GM21576 (cell line): ENCODE results near the gene ERBB4.
A peak's percentile ranks its signal among the peaks of the same experiment; 100 is the strongest.

Experiments
- ATAC-seq: cut with Tn5 transposase; IDR thresholded peaks from one replicate; pipeline ENCODE4 v1.9.1; 2021; ENCODE audit warnings: mild to moderate bottlenecking, moderate library complexity; ENCODE audit not compliant: unreplicated experiment

Gene ERBB4

GRCh38 chr2:211439011-211439410, 1099.6 kb downstream of the ERBB4 start:
- no peak for ATAC-seq

GRCh38 chr2:211437396-211437795, 1101.2 kb downstream of the ERBB4 start:
- no peak for ATAC-seq

- ATAC-seq, result no peak
Observed at GRCh38 chr2:211436182-211436581, 1102.4 kb downstream of the ERBB4 start.

DNA sequence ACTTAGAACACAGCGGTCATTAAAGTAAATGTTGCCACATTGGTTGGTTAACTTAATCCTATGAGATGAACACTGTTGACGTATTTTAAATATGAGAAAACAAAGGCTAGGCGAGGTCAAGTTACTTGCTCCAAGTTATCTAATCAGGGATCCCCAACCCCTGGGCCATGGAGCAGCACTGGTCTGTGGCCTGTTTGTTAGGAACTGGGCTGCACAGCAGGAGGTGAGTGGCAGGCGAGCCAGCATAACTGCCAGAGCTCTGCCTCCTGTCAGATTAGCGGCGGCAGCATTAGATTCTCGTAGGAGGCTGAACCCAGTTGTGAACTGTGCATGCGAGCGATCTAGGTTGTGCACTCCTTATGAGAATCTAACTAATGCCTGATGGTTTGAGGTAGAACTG, 1103.3 kb downstream of the ERBB4 start:
- no peak for ATAC-seq

- ATAC-seq, result no peak
Observed at GRCh38 chr2:211434773-211435172, 1103.8 kb downstream of the ERBB4 start.

DNA sequence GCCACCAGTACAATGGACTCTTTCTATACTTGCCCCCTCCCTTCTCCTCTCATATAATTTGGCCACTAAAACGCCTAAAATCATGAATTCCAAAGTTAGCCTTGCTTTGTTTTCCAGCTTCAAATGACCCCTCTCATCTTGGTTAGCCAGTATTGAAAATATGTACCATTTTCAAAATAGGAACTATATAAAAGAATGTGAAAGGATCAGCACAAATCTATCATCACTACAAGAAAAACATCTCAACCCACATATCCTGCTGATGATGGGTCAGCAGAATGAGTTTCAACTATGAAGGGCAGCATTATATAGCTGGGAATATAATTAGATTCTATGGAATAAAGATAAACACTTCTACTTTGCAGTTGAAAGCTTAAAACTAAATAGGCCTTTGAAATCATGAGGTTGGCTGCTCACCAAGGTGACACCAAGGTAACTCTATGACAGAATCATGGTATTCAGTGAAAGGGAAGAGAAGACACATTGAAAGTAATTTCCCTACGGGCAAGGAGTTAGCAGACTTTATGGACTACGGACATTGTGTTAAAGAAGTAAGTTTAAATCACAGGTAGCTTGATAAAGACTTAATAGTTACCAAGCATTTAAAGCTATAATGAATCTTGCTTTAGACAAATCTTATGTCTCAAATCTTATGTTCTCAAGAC, 1109.2 kb downstream of the ERBB4 start:
- no peak for ATAC-seq

DNA sequence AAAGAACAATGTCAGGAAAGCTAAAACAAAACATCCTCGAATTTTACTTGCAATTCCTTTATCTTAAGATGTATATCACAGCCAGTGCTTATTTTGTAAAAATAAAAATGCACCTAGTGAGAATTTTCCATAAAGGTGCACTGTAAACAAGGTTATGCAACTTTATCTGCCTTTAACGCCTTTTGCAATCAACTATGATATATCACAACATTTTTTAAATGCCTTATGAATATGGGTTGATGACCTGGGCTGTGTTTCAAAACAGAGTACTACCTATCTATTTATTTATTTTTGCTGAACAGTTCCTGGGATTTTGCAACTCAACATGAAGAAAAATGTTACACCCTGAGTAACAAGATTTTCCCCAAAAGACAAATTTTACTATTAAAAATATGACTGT, 1112.4 kb downstream of the ERBB4 start:
- no peak for ATAC-seq

DNA sequence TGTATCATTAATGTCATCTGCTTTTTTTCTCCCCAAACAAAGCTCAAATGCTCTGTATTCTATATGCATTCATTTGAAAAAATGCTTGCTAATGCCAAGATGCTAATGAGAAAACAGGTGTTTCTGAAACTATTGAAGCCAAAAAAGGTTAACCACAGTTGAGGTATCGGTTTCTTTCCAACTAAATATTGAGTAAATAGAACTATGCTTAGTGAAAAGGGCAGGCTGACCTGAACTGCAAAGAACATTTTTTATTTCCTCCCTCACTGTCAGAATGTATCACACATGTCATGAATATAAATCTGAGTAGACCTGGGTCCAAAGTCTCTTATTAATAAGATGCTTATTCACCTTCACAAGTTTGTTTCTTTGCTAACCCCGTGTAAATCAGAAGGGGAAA, 1115.6 kb downstream of the ERBB4 start:
- peak; percentile 52 for ATAC-seq

GRCh38 chr2:211417544-211417943, 1121.1 kb downstream of the ERBB4 start:
- no peak for ATAC-seq

- ATAC-seq, result no peak
Observed at GRCh38 chr2:211416373-211416772, 1122.2 kb downstream of the ERBB4 start.

GRCh38 chr2:211413746-211414145, 1124.9 kb downstream of the ERBB4 start:
- no peak for ATAC-seq

GRCh38 chr2:211408483-211408891, 1130.1 kb downstream of the ERBB4 start:
- no peak for ATAC-seq

DNA sequence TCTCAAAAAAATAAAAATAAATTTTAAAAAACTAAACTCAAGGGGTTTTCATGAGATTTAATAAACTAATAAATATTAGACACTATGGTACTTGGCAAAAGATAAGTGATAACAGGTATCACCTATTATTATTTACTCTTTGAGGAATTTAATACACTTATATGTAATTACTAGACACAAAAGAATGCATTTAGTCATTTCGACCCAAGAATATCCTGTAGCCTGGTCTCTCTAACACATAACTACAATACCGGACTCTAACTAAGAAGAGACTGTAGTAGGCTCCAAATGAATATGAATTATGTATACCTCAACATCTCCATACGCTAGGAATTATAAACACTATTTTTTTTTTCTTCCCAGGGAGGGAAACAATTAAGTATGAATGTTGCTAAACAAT, 1131.5 kb downstream of the ERBB4 start:
- no peak for ATAC-seq

DNA sequence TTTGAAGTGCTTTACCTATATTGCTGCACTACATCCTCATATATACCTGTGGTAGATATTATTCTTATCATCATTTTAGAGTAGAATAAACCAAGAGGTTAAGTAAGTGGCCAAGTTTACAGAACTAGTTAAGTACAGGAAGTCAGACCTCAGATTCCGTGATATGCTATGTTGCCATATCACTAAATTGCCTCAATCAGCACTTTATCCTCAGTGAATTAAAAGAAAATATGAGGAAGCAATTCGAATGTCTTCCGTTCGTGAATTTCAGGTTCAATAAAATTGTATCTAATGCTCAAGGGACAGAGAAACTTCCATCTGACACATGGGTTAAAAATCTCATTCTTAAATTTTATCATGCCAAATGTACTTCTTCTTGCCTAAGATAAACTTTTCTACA, 1133.6 kb downstream of the ERBB4 start:
- ATAC-seq, result no peak

DNA sequence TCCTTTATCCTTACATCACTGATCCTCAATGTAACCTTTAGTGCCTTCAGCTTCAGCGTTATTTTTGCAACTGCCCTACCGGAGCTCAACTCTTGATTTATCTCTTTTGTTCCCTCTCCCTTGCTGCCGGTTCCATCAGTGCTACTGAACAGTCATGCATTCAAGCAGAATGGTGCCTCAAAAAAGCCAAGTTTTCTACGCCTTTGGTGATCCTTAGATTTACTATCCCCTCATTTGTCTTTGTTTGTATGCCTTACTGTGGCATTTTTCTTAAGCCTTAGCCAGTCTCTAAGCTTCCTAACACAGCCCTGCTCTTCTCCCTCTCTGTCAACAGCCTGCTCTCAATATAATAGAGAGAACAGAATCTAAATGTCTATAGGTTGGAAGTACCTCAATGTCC, 1134.5 kb downstream of the ERBB4 start:
- no peak for ATAC-seq

- ATAC-seq, result no peak
Observed at GRCh38 chr2:211401328-211401727, 1137.3 kb downstream of the ERBB4 start.

GRCh38 chr2:211397764-211398163, 1140.8 kb downstream of the ERBB4 start:
- no peak for ATAC-seq

DNA sequence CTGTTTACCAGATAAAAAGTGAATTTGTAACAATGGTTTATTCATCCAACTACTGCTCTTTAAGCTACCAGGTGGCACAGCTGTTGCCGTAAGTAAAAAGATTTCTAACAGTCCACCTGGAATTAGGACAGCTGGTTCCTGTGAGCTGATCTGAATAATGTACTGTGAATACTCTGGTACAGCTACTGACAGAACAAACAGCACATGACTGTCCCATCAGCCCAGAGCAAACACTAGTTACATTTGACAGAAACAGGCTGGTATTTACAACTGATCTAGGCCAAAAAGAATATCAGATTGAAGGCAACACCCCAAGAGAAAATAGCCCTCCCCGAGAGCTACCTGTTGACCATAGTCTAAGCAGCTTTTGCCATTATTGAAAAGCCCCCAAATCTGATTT, 1141.8 kb downstream of the ERBB4 start:
- no peak for ATAC-seq

DNA sequence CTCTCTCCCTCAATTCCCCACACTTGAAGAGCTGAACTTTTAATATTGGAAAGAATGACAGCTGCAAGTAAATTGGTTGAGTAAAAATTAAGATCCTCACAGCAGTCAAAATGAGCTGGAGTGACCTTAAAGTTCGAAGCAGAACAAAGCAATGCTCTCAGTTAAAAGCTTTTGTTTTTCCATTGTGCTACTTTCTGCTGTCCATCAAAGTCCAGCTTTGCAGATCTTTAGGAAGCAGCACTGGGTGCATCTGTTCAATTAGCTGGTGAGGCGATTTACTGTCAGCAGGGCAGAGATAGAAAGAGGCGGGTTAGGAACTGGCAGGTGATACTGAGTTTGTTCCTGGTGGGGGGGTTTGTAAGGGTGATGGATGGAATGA, 1147.4 kb downstream of the ERBB4 start:
- no peak for ATAC-seq

DNA sequence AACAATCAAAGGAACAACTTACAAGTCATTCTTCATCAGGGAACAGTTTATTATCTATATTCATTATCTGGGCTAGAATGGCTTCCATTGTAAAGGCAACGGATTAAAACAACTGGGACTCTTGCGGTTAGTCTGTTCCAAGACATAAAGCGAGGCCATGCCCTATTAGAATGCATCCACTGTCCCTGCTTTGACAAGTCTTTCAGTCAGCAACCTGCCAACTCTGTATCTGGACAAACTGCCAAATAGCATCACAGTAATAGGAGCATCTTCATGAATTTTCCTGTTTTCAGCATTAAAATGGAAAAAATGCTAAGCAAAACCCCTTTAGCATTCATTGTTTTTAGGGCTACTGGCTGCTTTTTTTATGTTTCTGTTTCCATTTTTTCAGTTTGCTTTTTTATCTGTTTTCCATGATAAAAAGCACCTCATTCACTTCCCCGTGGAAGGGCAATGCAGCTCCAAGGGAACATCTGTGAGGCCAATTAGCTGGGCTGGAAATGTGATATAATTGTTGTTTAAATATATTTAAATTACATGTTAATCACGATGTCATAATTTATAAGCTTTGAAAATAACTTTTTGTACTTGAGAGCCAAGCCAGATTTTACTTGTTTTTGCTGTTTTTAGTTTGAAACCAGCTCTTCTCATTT, 1147.9 kb downstream of the ERBB4 start:
- no peak for ATAC-seq

- ATAC-seq, result no peak
Observed at GRCh38 chr2:211387734-211388133, 1150.9 kb downstream of the ERBB4 start.

DNA sequence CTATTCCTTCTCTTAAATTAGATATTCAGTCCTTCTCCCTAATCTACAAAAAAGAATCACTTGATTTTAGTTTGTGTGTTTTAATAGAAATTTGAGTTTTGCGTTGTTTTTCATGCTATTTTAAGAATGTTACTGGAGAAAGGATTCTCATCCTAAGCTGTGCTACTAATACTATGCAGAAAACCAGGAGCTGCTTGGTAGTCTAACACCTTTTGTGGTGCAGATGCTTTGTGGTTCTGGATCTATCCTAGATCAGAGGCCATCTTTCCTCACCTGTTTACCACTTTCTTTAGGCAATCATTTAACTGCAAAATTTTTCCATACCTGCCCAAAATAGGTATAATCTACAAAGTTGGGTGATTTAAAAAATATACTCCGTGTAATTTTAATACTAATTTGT, 1158.6 kb downstream of the ERBB4 start:
- ATAC-seq, result no peak

GRCh38 chr2:211376410-211376809, 1162.2 kb downstream of the ERBB4 start:
- ATAC-seq, result no peak
